ENCODE measurements around the gene RMND5B.

- TF ChIP-seq CTCF (IDR thresholded peaks at IDR 0.05) (no peak), EZH2 (IDR thresholded peaks at IDR 0.05) (no peak)
These were observed 29.4 kb downstream of the RMND5B start for GRCh38 chr5:178160176-178160575.
